GM18499 (cell line): ENCODE data around the gene GNAT1.

ENCODE experiments used
- ATAC-seq: cut with Tn5 transposase; IDR thresholded peaks from one replicate; pipeline ENCODE4 v1.9.1; 2021; ENCODE audit warnings: moderate number of reproducible peaks; ENCODE audit not compliant: insufficient read depth, unreplicated experiment

GNAT1 gene

DNA sequence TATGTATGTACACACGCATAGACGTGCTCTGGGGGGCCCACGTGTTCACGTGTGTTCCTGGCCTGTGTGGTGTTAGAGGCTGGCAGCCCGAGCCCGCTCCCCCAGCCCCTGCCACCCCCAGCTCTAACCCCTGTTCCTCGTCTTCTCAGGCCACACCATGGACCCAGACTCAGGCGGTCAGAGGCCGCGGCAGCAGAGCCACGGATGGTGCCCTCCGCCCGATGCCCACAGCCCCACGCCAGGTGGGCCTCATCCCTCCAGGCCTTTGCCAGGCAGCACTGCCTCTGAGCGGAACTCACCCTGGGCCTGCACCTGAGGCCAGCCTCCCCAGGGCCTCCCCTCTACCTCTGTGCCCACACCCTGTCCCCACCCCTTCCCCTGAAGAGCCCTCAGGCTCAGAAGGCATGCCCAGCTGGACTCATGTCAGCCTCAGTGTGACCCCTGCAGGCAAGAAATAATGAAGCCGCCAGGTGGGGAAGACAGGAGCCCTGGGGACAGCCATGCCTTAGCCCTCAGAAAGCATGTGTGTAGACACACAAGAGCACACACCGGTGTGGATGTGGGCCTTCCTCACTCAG, 16.4 kb upstream of the GNAT1 start:
- no peak for ATAC-seq

DNA sequence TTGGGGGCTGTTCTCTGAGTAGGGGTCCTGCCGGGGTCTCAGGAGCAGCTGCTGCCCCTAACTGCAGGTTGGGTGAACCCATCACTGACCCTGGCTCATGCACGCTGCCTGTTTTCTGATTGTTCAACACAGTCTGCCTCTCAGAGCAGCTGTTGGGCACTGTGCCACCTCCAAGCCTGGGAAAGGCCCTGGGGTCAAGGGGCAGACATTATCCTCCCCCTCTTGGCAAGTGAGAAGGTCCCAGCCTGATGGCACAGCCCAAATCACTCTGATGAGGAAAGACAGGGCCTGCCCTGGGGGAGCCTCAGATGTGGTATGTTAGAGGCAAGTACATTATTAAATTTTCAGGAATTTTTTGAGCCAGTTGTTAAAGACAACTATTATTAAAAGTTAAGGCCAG, 14.1 kb upstream of the GNAT1 start:
- no peak for ATAC-seq

DNA sequence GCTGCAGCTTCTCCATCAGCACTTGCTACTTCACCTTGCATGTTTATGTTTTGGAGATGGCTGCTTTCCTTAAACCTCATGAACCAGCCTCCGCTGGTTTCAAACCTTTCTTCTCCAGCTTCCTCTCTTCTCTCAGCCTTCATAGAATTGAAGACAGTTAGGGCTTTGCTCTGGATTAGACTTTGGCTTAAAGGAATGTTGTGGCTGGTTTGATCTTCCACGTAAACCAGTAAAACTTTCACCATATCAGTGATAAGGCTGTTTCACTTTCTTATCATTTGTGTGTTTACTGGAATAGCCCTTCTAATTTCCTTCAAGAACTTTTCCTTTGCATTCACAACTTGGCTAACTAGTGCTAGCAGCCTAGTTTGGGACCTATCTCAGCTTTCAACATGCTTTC, 11.7 kb upstream of the GNAT1 start:
- no peak for ATAC-seq

DNA sequence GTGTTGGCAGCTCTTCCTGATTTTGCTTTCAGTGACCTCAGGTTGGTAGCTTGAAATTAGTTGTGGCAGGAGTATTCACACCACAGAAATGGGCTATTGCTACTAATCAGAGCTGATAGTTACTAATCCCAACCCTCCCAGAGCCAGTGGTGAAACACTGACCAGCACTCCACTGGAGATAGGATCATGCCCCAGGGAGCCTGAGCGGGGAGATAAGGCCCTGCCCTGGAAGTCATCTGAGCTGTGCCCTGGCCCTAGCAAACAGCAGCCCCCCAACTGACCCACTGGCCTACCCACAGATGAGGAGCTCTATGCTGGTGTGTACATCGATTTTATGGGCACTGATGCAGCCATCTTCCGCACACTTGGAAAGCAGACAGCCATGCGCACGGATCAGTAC, 9.4 kb upstream of the GNAT1 start:
- ATAC-seq = no peak

DNA sequence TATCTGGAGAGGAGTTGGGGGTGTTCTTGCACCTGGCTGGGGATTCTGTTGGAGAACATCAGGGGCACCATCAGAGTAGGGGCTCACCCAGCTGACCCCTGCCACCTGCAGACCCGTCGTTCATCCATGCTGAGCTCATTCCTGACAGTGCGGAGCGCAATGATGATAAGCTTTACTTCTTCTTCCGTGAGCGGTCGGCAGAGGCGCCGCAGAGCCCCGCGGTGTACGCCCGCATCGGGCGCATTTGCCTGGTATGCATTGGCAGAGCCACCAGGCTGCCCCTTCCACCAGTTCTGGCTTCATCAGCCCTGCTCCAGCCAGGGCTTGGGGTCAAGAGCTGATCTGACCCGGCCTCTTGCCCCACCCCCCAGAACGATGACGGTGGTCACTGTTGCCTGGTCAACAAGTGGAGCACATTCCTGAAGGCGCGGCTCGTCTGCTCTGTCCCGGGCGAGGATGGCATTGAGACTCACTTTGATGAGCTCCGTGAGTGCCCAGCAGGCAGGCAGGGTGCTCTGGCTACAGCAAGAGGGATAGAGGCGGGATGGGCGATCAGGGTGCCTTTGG, 8.8 kb upstream of the GNAT1 start:
- no peak for ATAC-seq

DNA sequence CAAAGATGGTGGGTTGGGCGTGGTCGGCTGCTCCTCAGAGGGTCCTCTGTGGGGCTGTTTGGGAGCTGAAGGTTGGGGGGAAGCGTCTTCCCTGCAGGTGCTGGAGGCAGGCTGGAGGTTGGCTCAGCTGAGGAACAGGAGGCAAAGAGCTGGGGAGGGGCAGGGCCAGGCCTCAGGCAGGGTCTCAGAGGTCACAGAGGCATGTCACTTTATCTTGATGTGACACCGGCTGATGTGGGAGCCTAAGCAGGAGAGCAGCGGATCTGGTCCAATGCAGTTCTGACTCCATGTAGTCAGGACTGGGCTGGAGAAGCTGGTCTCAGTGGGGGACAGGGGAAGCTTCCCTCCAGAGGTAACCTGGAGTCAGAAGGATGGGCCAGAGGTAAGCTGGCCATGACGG, 7.7 kb upstream of the GNAT1 start:
- ATAC-seq = no peak

DNA sequence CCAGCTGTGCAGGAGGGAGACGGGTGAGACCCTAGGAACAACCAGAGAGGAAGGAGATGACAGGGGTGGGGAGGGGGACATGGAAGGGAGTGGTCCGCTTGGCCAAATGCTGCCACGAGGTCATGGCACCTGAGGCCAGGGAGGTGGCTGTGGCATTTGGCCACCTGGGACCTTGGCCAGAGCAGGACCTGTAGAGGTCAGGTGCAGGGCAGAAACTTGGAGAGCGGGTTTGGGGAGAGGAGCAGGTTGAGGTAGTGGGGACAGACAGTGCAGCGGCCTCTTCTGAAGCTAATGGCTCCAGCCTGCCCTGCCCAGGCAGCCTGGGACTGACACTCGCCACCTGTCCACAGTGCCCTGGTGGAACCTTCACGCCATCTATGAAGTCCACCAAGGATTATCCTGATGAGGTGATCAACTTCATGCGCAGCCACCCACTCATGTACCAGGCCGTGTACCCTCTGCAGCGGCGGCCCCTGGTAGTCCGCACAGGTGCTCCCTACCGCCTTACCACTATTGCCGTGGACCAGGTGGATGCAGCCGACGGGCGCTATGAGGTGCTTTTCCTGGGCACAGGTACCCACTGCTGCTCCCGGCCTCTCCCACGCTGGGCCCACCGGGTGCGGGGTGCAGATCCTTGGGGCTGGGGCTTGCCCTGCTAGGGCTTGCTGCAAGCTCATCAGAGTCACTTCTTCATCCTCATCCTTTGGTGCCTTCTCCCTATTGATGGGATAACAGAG, 7.0 kb upstream of the GNAT1 start:
- no peak for ATAC-seq

DNA sequence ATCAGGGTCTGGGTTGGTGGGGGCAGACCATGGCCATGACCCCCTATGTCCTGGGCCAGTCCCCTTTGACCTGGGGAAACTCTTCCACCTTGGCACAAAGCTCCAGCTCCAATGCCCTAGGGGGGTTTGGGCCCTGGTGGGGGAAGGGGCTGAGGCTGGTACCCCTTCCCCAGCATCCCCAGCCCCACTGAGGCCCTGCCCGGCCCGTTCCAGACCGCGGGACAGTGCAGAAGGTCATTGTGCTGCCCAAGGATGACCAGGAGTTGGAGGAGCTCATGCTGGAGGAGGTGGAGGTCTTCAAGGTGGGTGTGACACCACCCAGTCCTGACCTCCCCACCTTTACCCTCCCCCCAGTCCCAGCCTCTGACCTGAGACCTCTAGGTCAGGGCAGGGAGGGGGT, 6.2 kb upstream of the GNAT1 start:
- ATAC-seq = no peak

DNA sequence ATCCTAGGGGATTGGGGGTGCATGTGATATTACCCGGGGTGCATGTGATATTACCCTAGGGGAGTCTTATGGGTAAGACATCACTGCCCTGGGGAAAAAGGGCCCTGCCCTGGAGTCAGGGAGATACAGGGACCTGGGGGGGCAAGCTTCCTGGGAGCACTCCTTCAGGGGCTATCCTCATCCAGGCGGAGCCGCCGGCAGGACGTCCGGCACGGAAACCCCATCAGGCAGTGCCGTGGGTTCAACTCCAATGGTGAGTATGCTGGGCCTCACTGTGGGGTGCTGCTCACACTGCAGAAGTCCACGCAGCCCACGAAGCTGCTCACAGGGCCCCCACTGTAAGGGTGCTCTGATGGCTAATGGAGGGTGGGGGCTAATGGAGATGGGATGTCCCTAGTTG, 5.3 kb upstream of the GNAT1 start:
- no peak for ATAC-seq

DNA sequence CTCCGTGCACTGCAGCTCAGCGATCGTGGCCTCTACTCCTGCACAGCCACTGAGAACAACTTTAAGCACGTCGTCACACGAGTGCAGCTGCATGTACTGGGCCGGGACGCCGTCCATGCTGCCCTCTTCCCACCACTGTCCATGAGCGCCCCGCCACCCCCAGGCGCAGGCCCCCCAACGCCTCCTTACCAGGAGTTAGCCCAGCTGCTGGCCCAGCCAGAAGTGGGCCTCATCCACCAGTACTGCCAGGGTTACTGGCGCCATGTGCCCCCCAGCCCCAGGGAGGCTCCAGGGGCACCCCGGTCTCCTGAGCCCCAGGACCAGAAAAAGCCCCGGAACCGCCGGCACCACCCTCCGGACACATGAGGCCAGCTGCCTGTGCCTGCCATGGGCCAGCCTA, 3.7 kb upstream of the GNAT1 start:
- ATAC-seq = no peak

DNA sequence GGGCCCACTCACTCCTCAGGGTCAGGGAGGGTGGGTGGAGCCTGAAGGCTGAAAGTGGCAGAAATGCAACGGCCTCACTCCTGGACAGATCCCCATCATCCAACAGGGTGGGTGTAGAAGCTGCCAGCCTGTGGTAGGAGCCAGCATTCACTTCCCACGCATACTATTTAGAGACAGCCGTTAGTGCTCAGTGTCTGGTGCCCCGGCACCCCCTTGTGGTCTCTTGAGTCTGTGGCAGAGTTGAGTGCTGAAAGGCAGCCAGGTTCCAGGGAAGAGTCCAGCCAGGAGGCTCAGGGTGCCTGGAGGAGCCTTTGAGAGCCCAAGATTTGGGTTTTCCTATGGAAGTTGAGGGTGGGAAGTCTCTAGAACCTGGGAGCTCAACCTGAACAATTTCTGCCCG, 2.1 kb upstream of the GNAT1 start:
- ATAC-seq = no peak

DNA sequence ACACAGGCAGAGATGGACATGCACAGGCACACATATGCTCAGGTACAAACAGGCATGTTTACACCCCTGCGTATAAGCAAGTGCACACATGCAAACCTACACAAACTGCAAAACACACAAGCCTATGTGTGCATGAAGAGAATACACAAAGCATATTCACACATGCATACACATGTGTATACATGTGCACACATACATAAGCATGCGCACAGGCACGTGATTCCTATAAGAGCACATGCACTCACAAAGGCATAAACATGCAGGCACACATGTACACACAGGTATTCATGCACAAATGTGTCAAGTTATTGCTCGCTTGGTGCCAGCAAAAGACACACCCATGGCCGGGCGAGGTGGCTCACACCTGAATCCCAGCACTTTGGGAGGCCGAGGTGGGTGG, 1.4 kb upstream of the GNAT1 start:
- ATAC-seq = no peak

DNA sequence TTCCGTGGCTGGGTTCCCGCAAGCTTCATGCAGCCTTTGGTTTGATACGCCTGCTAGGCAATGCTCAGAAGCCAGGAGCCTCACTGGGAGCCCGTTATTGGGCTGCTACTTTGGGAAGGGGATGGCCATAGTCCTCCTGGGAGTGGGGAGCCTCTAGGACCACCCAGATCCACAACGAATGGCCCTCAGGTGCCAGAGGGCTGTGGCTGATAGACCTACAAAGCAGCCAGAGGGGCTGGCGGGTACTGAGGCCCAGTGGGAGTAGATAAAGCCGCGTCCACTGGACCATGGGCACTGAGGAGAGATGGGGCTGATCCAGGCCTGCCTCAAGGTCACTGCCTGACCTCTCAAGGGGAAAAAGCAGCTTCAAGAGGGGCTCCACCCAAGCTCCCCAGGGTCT, 714 bp downstream of the GNAT1 start:
- no peak for ATAC-seq

DNA sequence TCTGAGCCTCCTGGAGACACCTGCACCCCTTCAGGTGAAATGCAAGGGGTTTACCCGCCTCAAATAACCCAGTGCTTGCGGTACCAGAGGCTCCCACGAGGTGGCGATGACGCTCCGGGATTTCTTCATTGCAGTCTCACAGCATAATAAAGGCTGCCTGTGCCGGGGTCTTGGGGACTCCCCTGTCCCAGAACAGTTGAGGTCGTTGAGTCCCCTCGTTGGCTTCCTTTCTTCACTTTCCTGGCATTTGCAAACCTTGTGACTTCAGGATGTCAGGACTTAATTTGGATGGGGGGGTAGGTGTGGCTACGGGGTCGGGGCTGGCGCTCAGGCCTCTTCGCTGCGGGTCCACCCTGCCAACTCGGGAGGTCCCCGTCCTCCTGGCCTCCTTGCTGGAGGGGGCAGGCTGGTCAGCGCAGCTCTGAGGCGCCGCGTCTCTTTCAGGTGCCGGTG, 1.3 kb downstream of the GNAT1 start:
- no peak for ATAC-seq

DNA sequence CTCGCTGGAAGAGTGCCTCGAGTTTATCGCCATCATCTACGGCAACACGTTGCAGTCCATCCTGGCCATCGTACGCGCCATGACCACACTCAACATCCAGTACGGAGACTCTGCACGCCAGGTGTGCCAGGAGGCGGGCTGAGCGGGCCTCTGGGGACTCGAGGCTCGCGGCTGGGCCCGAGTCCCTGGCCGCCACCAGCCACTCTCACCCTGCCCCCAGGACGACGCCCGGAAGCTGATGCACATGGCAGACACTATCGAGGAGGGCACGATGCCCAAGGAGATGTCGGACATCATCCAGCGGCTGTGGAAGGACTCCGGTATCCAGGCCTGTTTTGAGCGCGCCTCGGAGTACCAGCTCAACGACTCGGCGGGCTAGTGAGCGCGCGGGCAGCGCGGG, 1.9 kb downstream of the GNAT1 start:
- ATAC-seq = no peak

DNA sequence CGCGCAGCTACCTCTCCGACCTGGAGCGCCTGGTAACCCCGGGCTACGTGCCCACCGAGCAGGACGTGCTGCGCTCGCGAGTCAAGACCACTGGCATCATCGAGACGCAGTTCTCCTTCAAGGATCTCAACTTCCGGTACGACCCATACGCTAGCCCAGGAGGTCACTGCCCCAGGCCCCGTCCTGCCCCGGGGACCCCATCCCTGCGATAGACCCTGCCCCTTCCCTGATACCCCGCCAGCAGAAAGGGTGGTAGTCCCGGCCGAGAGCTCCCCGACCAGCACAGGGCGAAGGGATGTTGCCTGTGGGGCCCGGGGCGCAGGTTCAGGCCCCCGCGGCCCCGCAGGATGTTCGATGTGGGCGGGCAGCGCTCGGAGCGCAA, 2.3 kb downstream of the GNAT1 start:
- no peak for ATAC-seq

DNA sequence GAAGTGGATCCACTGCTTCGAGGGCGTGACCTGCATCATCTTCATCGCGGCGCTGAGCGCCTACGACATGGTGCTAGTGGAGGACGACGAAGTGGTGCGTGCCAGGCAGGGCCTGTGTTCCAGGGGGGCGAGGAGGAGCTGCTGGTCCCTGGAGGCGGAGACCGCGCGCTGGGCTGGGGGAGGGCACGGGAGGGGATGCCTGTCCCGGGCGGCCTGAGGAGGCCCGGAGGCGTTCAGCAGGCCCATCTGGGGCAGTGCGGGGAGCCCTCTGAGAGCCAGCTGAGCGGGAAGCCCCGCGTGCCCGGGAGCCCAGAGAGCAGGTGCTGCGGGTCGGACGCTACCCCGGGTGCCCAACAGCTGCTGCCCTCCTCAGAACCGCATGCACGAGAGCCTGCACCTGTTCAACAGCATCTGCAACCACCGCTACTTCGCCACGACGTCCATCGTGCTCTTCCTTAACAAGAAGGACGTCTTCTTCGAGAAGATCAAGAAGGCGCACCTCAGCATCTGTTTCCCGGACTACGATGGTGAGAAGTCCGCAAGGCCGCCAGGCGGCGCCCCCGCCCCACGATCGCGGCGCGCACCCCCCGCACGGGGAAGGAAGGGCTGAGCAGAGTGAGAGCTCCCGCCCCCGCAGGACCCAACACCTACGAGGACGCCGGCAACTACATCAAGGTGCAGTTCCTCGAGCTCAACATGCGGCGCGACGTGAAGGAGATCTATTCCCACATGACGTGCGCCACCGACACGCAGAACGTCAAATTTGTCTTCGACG, 2.9 kb downstream of the GNAT1 start:
- ATAC-seq = no peak

DNA sequence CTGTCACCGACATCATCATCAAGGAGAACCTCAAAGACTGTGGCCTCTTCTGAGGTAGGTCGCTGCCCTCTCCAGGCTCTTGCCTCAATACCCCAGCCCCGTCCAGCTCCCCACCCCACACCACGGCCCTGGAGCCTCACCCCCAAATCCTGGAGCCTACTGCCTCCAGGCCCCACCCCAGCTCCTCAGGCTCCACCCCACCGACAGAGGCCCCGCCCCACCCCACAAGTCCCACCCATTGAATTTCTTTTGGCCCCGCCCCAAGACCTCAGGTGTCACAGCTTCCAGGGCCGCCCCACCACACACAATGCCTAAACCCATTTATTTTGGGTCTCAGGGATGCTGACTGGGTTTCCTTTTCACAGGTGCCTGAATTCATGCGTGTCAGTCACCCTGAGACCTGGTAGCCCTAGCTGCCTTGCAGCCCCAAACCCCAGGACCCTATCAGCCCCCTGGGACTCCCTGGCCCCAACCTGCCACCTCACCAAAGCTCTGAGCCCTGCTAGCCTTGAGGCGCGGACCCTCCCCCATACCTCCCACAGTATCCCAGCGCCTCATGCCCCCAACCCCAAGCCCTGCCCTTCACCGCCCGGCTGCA, 3.6 kb downstream of the GNAT1 start:
- ATAC-seq = no peak

DNA sequence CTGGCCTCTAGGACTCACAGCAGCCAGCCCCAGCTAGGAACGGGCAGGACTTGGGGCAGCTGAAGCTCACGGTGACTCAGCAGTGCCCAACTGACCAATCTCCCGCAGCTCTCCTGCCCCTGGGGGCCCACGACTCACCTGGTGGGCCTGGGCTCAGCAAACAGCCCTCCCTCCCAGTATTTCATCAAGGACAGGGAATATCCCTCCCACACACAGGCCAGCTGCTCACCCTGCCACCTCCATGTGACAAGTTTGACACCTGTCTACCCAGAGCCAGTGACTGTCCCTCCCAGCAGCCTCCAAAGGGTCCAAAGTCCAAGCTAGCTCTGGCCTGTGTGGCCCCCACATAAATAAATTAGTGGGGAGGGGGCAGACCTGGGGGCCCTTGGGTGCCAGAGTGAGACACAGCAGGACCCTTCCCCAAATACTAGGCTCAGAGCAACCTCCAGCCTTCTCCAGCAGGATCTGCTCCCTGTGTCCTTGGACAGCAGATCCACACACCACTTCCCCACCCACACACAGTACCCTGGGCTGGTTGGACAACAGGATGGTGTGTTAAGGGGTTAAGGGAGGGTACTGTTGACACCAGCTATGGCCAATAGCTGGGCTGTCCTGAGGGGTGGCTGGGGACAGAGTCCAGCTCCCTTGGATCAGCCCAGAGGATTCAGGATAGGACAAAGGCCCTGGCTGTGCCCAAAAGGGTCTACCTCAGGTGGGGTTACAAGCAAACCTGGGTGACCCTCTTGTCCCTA, 4.3 kb downstream of the GNAT1 start:
- ATAC-seq = no peak

DNA sequence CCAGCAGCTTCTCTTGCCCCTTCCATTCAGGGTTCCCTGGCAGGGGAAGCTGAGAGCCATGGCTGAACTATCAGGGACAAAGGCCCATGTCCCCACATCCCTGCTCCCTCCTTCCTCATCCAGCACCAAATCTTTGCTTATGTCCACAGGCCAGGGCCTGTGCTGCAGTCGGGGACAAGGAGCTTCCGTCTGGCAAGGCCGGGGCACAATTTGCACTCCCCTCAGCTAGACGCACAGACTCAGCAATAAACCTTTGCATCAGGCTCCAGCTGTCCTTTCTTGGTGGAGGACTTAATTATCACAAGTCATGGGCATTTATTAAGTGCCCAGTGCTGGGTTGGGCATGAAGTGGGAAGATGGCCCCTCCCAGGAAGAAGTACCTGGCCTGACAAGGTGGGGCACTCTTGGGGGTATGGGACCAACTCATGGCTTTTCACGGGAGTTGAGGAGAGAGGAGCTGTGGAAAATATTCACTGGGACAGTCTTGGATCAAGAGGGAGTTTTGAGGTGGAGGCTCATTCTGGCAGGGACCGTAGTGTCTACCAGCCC, 4.9 kb downstream of the GNAT1 start:
- ATAC-seq = no peak
